VCaP (cell line): ENCODE results near the gene WDR91.
"Not testable (repeated sequence)": the region's sequence is repeated elsewhere in the genome, so short reads cannot be mapped to it uniquely, and the experiment has no call there.

Experiments used
- H3K27ac ChIP-seq: fragments of 450-650 bp; 2 replicates; pipeline ENCODE4 v1.5.1; 2017
- CTCF ChIP-seq: fragments of 450-650 bp; conservative IDR thresholded peaks from 2 replicates; pipeline ENCODE4 v1.5.1; 2017; ENCODE audit warnings: mild to moderate bottlenecking, moderate library complexity

The WDR91 gene

DNA sequence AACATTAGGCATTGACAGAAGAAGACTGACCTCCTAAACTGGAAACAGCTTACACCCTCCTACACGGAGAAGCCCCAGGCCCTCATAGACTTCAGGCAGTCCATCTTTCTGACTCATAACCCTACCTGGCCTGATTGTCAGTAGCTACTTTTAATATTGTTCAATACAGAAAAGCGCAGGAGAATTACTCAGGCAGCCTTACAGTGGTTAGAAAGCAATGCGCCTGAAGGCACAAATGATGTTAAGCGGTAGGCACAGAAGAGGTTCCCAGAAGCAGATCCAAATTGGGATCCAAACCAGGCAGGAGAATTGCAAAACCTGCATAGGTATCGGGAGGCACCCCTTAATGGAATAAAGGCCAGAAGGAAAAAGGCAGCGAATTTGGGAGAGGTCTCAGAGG lies 35.4 kb downstream of the WDR91 start:
- TF ChIP-seq CTCF: no peak
- no peak overlapping the region for H3K27ac ChIP-seq

GRCh38 chr7:135174941-135175340 lies 36.4 kb downstream of the WDR91 start:
- H3K27ac ChIP-seq: no peak overlapping the region
- no peak for TF ChIP-seq CTCF

DNA sequence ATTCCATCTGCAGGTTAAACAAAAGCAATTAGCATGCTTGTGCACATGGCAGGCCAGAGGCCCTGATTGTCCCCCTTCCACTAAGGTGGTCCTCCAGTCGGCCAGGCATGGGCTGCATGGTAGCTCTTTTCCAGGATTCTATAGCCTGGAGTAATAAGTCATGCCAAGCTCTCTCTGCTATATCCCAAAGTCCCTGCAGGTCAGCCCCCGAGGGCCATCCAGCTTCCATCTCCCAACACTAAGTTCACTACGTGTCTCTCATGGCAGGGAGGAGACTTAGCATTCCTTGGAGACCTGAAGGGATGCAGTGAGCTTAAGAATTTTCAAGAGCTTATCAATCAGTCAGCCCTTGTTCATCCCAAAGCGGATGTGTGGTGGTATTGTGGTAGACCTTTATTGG lies 37.4 kb downstream of the WDR91 start:
- H3K27ac ChIP-seq: not testable (repeated sequence)

DNA sequence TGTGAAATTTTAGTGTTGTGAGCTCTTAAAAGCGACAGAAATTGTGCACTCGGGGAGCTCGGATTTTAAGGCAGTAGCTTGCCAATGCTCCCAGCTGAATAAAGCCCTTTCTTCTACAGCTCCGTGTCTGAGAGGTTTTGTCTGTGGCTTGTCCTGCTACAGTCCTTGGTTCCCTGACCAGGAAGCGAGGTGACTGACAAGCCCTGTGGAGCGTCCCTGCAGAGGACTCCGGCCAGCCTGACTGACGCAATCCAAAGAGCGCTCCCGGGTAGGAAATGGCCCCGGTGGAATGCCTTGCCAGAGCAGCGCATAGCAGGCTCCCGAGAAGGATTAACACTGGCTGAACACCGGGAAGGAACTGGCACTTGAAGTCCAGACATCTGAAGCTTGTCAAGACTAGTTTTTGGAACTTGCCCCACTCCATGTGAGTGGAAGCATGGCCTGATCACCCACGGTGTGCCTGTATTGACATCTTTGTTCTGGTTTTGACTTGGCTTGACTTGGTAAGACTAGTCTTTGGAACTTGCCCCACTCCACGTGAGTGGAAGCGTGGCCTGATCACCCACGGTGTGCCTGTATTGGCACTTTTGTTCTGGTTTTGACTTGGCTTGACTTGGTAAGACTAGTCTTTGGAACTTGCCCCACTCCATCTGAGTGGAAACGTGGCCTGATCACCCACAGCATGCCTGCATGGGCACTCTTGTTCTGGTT lies 39.6 kb downstream of the WDR91 start:
- peak overlapping the region; percentile 97; the same call in 1 of the 2 replicates for H3K27ac ChIP-seq

- peak; percentile 54 for TF ChIP-seq CTCF
- H3K27ac ChIP-seq: peak overlapping the region; percentile 97
Measured at GRCh38 chr7:135170998-135171481, 40.3 kb downstream of the WDR91 start.

- peak; percentile 93 for TF ChIP-seq CTCF
- peak within 1 kb of the TSS; percentile 97 for H3K27ac ChIP-seq
Measured at GRCh38 chr7:135170274-135170997, 40.9 kb downstream of the WDR91 start, which contains the start of gene CYREN. Gene CYREN (minus strand): TSS chr7:135170707. CDS start chr7:135168922, 1,785 bp downstream.

DNA sequence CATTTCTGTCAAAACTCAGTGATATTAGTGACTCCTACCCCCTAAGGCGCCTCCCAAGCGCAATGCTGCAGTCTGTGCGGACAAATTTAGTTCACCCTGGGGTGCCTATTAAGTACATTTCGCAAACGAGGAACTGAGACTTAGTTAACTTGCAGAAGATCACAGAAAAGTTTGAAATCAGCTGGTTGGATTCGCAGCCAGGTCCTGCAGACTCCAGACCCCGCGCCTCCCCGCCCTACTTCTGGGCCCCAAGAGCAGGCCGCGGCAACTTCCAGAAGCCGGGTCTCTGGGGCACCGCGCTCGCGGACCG lies 41.4 kb downstream of the WDR91 start:
- TF ChIP-seq CTCF: no peak
- peak overlapping the region; percentile 97 for H3K27ac ChIP-seq

- H3K27ac ChIP-seq: peak overlapping the region; percentile 97
- peak; percentile 56 for TF ChIP-seq CTCF
Measured at GRCh38 chr7:135169141-135169963, 42.0 kb downstream of the WDR91 start.
